ENCODE results near the gene ARVCF. TPM values are rescaled to one million over a fixed set of nuclear protein-coding genes. Genes with fewer than 3 reads are reported as not detected.
A peak's percentile ranks its signal among the peaks of the same experiment; 100 is the strongest.

ARVCF gene
- total and polyA plus RNA-seq, 2 donors (not counting 3 experiments of a cell fraction or from before 2014, with no cell fraction given) = 81.3 to 105 TPM

- CTCF ChIA-PET = interaction anchor here (0.6 to 1.7 kb wide), 14 partner anchors 9 to 232 kb away, joined by 3 to 14 read pairs (median 4); no protein-coding TSS in a partner anchor
- H3K4me1 ChIP-seq (ENCODE audit: control insufficient read depth, extremely low read depth, insufficient read depth, low read length) = peaks cover 28% of the 10 kb centered on the region
- H3K27ac ChIP-seq (ENCODE audit: insufficient read depth, low read depth, low read length) = peak overlapping the region; percentile 4
- no TSS peak for BruUV-seq (replicated peaks)
- dilution Hi-C loops (cut with MboI; ENCODE audit: extremely low pct_ligation_motif_present, low sequenced_read_pairs) = no loop called here
- peaks cover 0 to 27% of the 10 kb centered on the region in 2 experiments for H3K36me3 ChIP-seq (ENCODE audit: control insufficient read depth in 2 of 2, extremely low read depth in 1 of 2, insufficient read depth in 2 of 2, low read length in 2 of 2)
- no peak overlapping the region for H3K4me2 ChIP-seq (ENCODE audit: insufficient read depth, low read length)
- DNase-seq (ENCODE audit: low read depth, low spot score) = peak; percentile 75
- no peak overlapping the region for H2AFZ ChIP-seq (ENCODE audit: low read depth, low read length)
- POLR2A ChIA-PET = no interaction called here
- H3K9me1 ChIP-seq (replicated peaks; ENCODE audit: control insufficient read depth, extremely low read depth, insufficient read depth, low read length) = no peaks in the 10 kb centered on the region
- H3K9me3 ChIP-seq (replicated peaks; ENCODE audit: control insufficient read depth, insufficient read depth, low read length) = no peaks in the 10 kb centered on the region
- H3K9ac ChIP-seq (replicated peaks; ENCODE audit: extremely low read depth, insufficient read depth, low read length) = no peak overlapping the region
- H3K27me3 ChIP-seq (ENCODE audit: control insufficient read depth in 2 of 2, insufficient read depth in 2 of 2, low read length in 2 of 2) = no peaks in the 10 kb centered on the region
- H4K20me1 ChIP-seq (replicated peaks; ENCODE audit: control insufficient read depth, extremely low read depth, insufficient read depth, low read length) = no peaks in the 10 kb centered on the region
- intact Hi-C loops (cut with micrococcal nuclease) = loop anchor here (1.0 to 2.0 kb wide), 2 partner anchors 66 to 118 kb away; partner anchors contain the start of gene DGCR8
- no peak overlapping the region for H3K4me3 ChIP-seq (replicated peaks in 1 of 3; ENCODE audit: insufficient read depth in 1 of 3, low read depth in 1 of 3, low read length in 3 of 3)
- peak; percentile 84 for FAIRE-seq
- no peaks in the 10 kb centered on the region for H3K79me2 ChIP-seq (ENCODE audit: control insufficient read depth, insufficient read depth, low read length)
- TF ChIP-seq MAX (IDR thresholded peaks at IDR 0.05; ENCODE audit: insufficient read depth, insufficient read length) (no peak), CTCF (IDR thresholded peaks at IDR 0.05; ENCODE audit: extremely low read depth in 1 of 2, insufficient read depth in 1 of 2, low read depth in 1 of 2, low read length in 2 of 2) (peak; percentile 54 to 83), EZH2 (IDR thresholded peaks at IDR 0.05; ENCODE audit: borderline replicate concordance, low read depth, low read length, severe bottlenecking) (no peak), POLR2AphosphoS5 (IDR thresholded peaks at IDR 0.05; ENCODE audit: insufficient read depth, low read depth, low read length) (no peak), MYC (IDR thresholded peaks at IDR 0.05; ENCODE audit: low read depth, low read length) (no peak), POLR2A (IDR thresholded peaks at IDR 0.05; ENCODE audit: low read depth, low read length) (no peak)
These were observed 54.2 kb downstream of the ARVCF start for GRCh38 chr22:19962246-19962908.

Measured in endothelial cell of umbilical vein (primary cell).